HG03439 (cell line): ENCODE measurements around the gene CFAP58.
A peak's percentile ranks its signal among the peaks of the same experiment; 100 is the strongest.

ENCODE experiments used
- ATAC-seq: cut with Tn5 transposase; IDR thresholded peaks from one replicate; pipeline ENCODE4 v1.9.1; 2021; ENCODE audit warnings: mild to moderate bottlenecking, moderate library complexity; ENCODE audit not compliant: unreplicated experiment

Gene CFAP58, protein sequence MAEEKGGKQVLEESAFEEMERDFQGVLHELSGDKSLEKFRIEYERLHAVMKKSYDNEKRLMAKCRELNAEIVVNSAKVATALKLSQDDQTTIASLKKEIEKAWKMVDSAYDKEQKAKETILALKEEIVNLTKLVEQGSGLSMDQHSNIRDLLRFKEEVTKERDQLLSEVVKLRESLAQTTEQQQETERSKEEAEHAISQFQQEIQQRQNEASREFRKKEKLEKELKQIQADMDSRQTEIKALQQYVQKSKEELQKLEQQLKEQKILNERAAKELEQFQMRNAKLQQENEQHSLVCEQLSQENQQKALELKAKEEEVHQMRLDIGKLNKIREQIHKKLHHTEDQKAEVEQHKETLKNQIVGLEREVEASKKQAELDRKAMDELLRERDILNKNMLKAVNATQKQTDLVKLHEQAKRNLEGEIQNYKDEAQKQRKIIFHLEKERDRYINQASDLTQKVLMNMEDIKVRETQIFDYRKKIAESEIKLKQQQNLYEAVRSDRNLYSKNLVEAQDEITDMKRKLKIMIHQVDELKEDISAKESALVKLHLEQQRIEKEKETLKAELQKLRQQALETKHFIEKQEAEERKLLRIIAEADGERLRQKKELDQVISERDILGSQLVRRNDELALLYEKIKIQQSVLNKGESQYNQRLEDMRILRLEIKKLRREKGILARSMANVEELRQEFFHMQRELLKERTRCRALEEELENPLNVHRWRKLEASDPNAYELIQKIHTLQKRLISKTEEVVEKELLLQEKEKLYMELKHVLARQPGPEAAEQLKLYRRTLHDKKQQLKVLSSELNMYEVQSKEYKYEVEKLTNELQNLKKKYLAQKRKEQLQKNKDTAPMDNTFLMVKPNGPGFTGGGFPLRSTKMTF

DNA sequence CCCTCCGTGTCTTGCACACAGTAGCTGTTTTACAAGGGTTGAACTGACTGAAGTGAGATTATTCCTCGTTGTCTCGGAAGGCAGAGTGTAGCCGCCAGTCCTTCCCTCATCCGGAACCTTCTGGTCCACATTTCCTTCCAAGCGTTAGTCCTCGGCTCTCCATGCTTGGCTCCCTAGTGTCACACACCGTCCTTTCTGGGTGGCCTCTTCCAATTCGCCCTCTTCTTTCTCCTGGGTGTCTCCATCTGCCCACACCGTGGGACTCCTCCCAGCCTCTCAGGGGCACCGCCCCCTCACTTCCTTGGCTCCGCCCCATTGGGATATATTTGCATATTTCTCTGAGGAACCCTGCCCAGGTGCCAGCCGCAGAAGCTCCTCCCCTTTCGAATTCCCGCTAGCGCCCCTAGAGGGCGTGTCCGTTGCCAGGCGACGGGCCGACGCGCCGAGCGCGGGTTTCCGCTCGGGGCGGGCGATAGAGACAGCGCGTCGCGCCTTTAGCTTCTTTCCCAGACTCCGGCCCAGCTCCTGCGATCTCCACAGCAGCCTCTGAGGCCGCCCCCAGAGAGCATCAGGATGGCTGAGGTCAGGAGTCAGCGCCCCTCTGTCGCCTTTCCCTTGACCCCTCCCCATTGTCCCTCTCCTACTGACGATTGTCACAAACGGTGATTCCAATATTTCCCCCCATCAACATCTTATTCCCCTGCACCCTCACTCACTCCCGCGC is at the start of gene CFAP58:
Gene CFAP58 (plus strand): TSS at position 509 of the 724 bp plus-strand sequence. CDS start 65 bp downstream, at position 574.
- ATAC-seq: peak; percentile 70

DNA sequence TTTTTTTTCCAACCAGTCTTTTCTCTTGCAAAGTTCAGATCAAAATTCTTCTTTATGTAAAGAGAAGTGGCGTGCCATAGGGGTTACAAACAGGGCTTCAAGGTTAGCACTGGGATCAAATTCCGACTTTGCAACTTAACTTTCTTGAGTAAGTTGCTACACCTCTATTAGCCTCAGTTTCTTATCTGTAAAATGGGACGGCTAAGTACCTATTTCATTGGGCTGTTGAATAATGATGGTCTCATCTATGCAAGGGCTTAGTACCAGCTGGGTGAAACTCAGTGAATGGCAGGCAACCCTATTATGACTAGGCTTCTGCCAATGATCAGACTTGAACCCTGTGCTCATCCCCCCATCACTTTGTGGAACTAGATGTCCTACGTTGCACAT is 49.3 kb upstream of the CFAP58 start:
- ATAC-seq: no peak

- ATAC-seq: no peak
These were observed 48.7 kb upstream of the CFAP58 start for GRCh38 chr10:104304927-104305326.

- no peak for ATAC-seq
These were observed 46.7 kb upstream of the CFAP58 start for GRCh38 chr10:104306897-104307296.

GRCh38 chr10:104307576-104308438 is 45.8 kb upstream of the CFAP58 start:
- ATAC-seq: no peak

DNA sequence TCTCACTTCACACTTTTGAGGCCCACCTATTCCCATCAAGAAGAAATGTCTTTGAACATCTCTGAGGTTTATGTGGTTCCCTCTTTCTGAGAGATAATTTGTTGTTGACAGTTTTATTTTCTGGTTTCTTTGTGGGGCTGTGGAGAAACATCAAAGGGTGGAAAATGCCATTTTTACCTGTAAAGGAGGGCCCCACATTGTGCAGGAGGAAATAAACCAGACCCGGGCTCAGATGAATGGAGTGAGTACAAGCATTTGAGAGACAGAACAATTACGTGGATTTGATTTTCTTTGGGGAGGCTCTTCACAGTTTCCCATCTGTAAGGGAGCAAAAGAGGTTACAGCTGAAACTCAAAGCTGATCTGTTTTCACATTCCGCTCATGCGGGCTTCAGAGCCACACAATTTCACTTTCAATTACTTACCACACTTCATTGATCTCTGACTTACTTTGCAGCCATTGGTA is 45.2 kb upstream of the CFAP58 start:
- ATAC-seq: no peak

GRCh38 chr10:104309980-104310978 is 43.4 kb upstream of the CFAP58 start:
- no peak for ATAC-seq

- no peak for ATAC-seq
These were observed 42.4 kb upstream of the CFAP58 start for GRCh38 chr10:104311184-104311720.

DNA sequence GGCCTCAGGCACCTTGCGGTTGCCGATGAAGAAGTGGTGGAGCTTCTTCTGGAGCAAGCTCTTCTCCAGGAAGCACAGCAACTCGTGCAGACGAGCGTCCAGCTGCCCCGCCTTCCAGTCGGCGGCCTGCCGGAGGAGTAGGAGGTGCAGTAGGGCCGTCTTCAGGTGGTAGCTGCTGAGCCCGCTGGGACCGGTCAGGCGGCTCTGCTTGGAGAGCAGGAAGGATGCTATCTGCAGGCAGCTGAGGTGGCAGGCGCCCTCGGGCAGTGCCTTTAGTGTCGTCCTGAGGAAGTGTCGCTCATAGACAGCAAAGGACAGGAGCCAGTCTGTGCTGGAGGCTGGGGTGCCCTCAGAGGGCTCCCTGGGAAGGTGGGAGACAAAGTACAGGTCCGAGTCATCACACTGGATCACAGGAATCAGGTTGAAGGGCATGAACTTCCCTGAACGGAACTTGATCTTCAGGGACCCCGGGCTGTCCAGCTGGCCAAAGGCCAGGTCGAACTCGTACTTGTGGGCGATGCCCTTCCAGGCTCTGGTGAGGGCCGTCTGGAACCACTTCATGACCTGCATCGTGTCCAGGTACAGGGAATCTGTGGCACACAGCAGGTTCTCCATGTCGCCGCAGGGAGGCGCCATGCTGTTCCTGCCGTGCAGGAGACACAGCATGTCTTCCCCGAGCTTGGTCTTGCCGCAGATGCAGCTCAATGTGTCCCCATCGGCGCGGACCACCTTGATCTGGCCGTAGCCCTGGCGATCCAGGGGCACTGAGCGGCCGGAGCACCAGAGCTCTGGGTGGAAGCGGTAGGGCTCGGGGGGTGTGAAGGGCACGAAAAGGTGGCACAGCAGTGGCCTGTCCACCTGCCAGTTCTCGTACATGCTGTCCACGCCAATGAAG is 38.8 kb upstream of the CFAP58 start:
- no peak for ATAC-seq

DNA sequence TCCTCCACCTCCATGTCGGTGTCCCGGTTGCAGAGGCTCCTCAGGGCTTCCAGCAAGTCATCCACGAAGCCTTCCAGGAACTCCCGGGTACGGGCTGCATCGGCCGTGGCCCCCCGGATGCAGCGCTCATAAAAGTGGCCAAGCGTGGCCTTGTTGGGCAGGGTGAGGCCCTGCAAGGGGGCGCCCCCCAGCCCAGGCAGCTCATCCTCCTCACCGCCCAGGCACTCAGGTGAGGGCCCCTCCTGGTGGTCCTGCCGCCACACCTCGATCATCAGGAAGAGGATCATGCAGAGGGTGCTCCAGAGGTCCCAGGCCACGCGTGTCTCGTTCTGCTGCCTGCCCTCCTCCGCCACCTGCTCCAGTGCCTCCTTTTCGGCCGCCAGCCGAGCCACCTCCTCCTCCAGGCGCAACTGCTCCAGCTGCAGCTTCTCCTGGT is 38.1 kb upstream of the CFAP58 start:
- ATAC-seq: no peak

- no peak for ATAC-seq
These were observed 37.1 kb upstream of the CFAP58 start for GRCh38 chr10:104316321-104317099.

- no peak for ATAC-seq
These were observed 36.3 kb upstream of the CFAP58 start for GRCh38 chr10:104317269-104317710.

- no peak for ATAC-seq
These were observed 35.8 kb upstream of the CFAP58 start for GRCh38 chr10:104317726-104318299.

DNA sequence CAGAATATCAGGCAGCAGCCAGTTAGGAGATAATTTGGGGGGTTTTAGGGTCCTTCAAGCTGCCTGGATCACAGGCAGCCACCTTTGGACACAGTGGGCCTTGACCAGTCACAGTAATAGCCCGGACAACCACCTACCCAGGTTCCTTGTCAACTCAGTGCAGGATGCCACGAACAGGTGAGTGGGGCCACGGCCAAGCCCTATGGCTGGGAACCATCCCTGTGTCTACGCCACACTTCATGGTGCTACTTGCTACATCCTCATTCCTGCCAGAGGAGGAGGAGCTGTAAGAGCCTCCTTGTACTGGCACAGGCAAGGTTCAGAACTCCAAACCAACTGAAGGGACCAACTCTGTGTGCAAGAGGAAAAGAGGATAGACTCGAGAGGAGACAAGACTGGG is 35.3 kb upstream of the CFAP58 start:
- no peak for ATAC-seq

DNA sequence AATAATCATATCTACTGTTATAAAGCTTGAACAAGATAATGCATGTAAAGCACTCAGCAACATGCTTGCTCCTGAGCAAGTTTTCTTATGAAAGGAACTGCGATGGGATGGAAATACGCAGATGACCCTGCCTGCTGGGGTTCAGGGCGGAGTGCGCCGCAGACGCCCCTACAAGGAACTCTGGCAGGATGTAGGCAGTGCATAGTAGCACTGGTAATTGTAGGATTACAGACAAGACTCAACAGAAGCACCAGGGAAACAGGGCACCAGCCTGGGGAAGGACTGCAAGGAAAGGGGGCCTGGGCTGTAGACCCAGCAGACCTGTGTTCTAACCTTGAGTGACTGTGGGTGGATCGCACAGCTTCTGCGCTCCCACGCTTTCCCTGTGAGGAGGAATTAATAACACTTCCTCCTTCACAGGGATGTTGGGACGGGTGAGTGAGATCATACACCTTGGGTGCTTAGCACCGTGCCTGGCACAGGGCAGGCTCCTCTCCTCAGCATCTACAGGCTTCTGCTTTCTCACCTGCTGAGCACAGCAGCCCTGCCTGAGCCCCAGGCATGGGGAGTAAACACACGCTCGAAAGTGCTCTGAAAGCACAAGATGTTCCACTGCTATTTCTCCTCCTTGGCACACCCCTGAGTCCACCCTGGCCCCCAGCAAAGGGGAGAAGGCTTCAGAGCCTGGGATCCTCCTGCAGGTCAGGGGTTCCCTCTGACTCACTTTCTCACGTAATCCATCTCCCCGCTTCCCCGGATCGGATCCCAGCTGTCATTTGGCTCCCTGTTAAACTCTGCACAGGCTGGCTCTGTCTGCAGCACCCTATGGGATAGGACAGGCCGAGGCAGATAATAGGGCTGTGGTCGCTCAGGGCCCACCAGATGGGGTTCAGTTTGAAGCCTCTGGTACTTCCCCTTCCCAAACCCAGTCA is 34.6 kb upstream of the CFAP58 start:
- ATAC-seq: no peak
